Ovary (tissue), 9 donors: ENCODE results near the gene ESRRG. TPM values are rescaled to one million over a fixed set of nuclear protein-coding genes. Genes with fewer than 3 reads are reported as not detected.

ENCODE experiments used
- DNase-seq, 5 donors: peaks; one replicate each; pipeline ENCODE4 v3.0.0-alpha.2; 2019 to 2020
- H3K27ac ChIP-seq, 2 donors: fragments of 200-600 bp; one replicate each; pipeline versions ENCODE4 v1.5.1 to v1.8.0; 2019 to 2022
- H3K27me3 ChIP-seq: fragments of 200-600 bp; one replicate; pipeline ENCODE4 v1.8.0; 2022
- H3K36me3 ChIP-seq: fragments of 200-600 bp; sonication (generic); one replicate; pipeline ENCODE4 v1.5.1; 2019
- H3K4me1 ChIP-seq: one replicate; pipeline ENCODE4 v1.8.1; 2013; ENCODE audit warnings: mild to moderate bottlenecking, moderate library complexity; ENCODE audit not compliant: insufficient read depth
- H3K4me3 ChIP-seq: fragments of 200-600 bp; sonication (generic); one replicate; pipeline ENCODE4 v1.5.1; 2017
- H3K9me3 ChIP-seq, 2 donors: fragments of 200-600 bp in 1 of 2; sonication (generic) in 1 of 2; one replicate each; pipeline versions ENCODE4 v1.5.1 to v1.8.1; 2013 to 2019; ENCODE audit warnings: mild to moderate bottlenecking in 1 of 2, moderate library complexity in 1 of 2
- CTCF ChIP-seq, 3 donors: fragments of 450-650 bp in 2 of 3; fragments of 200-600 bp in 1 of 3; IDR thresholded peaks; one replicate each; pipeline versions ENCODE4 v1.5.1 to v1.8.0; 2016 to 2022; ENCODE audit warnings: antibody characterized with exemption in 3 of 3, mild to moderate bottlenecking in 1 of 3
- EP300 ChIP-seq: sonication (generic); formaldehyde crosslinking; IDR thresholded peaks from one replicate; pipeline ENCODE4 v1.6.1; 2017; ENCODE audit warnings: antibody characterized with exemption
- POLR2A ChIP-seq: fragments of 450-650 bp; IDR thresholded peaks from one replicate; pipeline ENCODE4 v1.6.1; 2017; ENCODE audit warnings: antibody characterized with exemption, mild to moderate bottlenecking, moderate library complexity
- WGBS, 3 donors: extraction: QIAGEN DNeasy Blood & Tissue Kit in 1 of 3; methylation state at CpG; one replicate each; pipeline versions ENCODE4 v1.1.5 to v1.1.7; 2013 to 2017; 5-methylcytosine and 5-hydroxymethylcytosine counted together
- intact Hi-C, 4 donors: fragments of 100-400 bp; cut with DNase I; formaldehyde crosslinking; loops; one replicate each; pipeline versions ENCODE4 v1.11.0 to v1.15.1; 2022 to 2023
- polyA plus RNA-seq, 2 donors: library from polyadenylated mRNA; stranded (reverse); fragments of 200-250 nt in 1 of 2; fragments of 350-450 nt in 1 of 2; fragmentation: Illumina TruSeq in 1 of 2; extraction: RNeasy Lipid Tissue Mini Kit (QIAGEN cat#74804) in 1 of 2; gene quantifications; one replicate each; pipeline ENCODE4 v1.2.3, GENCODE V29; 2013 to 2014
- total RNA-seq, 7 donors: library from RNA; depleted of rRNA in 2 of 7; stranded (reverse); fragments of >200 nt in 2 of 7; fragmentation: NEBNext Ultra II Directional in 3 of 7; extraction: Animal tissue kit (Norgen Biotek cat#: 25700) in 3 of 7; gene quantifications; one replicate each; pipeline versions ENCODE4 v1.1.0 to v1.2.4, GENCODE V29; 2016 to 2023
- donor health status: DM: no; HTN: no; CAD: no; lungs with moderate emphysema.
- donor health status: DM: no; HTN: no; CAD: no.
- donor health status: Bipolar disorder and iron deficiency.
- donor health status: DM: yes; HTN: yes; CAD: no.
- donor health status: DM: no; HTN: no; CAD: no.
- donor health status: DM: yes; HTN: yes; CAD: no.

Gene ESRRG
- total and polyA plus RNA-seq, 9 donors, result 0.07 to 3.2 (median 1.2) TPM

- DNase-seq, result no peak
- no peak for TF ChIP-seq POLR2A
- no peak for TF ChIP-seq CTCF (IDR thresholded peaks at IDR 0.05)
- TF ChIP-seq EP300, result no peak
- intact Hi-C loops, result no loop called here
- Histone ChIP-seq H3K4me1 (no peaks in the 10 kb centered on the region), H3K27me3 (no peaks in the 10 kb centered on the region), H3K36me3 (no peaks in the 10 kb centered on the region), H3K4me3 (no peak overlapping the region), H3K27ac (no peak overlapping the region), H3K9me3 (no peaks in the 10 kb centered on the region)
- 73 to 82% (median 77%) methylated on average over 3 of the region's 3 CpGs for WGBS, 3 donors
Measured at GRCh38 chr1:216662681-216663080, 60.5 kb downstream of the ESRRG start.

- 74 to 97% (median 84%) methylated on average over 1 of the region's 1 CpG for WGBS, 3 donors
- no peaks in the 10 kb centered on the region for H3K27me3 ChIP-seq
- DNase-seq, result no peak
- H3K4me3 ChIP-seq, result no peak overlapping the region
- intact Hi-C loops, result no loop called here
- no peak for TF ChIP-seq EP300
- no peaks in the 10 kb centered on the region for H3K9me3 ChIP-seq
- H3K4me1 ChIP-seq, result no peaks in the 10 kb centered on the region
- no peaks in the 10 kb centered on the region for H3K36me3 ChIP-seq
- H3K27ac ChIP-seq, result no peak overlapping the region
Measured at GRCh38 chr1:216660561-216660960, 62.7 kb downstream of the ESRRG start.

- Histone ChIP-seq H3K4me3 (no peak overlapping the region), H3K27ac (no peak overlapping the region), H3K27me3 (no peaks in the 10 kb centered on the region), H3K9me3 (no peaks in the 10 kb centered on the region), H3K4me1 (no peaks in the 10 kb centered on the region), H3K36me3 (no peaks in the 10 kb centered on the region)
- TF ChIP-seq CTCF (IDR thresholded peaks at IDR 0.05) (no peak), POLR2A (no peak), EP300 (no peak)
- intact Hi-C loops, result no loop called here
- WGBS, 3 donors, result 71 to 78% (median 76%) methylated on average over 4 of the region's 4 CpGs
- no peak for DNase-seq
Measured at GRCh38 chr1:216653001-216653400, 70.2 kb downstream of the ESRRG start.

- H3K27me3 ChIP-seq, result no peaks in the 10 kb centered on the region
- H3K4me1 ChIP-seq, result no peaks in the 10 kb centered on the region
- H3K27ac ChIP-seq, result no peak overlapping the region
- intact Hi-C loops, result no loop called here
- TF ChIP-seq POLR2A, result no peak
- no peak for TF ChIP-seq CTCF (IDR thresholded peaks at IDR 0.05)
- no peak for TF ChIP-seq EP300
- no peaks in the 10 kb centered on the region for H3K9me3 ChIP-seq
- DNase-seq, result no peak
- no peak overlapping the region for H3K4me3 ChIP-seq
- H3K36me3 ChIP-seq, result no peaks in the 10 kb centered on the region
- WGBS, 3 donors, result 59 to 67% (median 64%) methylated on average over 6 of the region's 6 CpGs
Measured at GRCh38 chr1:216651826-216652418, 71.3 kb downstream of the ESRRG start.

- no peaks in the 10 kb centered on the region for H3K27me3 ChIP-seq
- no peak overlapping the region for H3K27ac ChIP-seq
- H3K4me3 ChIP-seq, result no peak overlapping the region
- WGBS, 3 donors, result 81 to 97% (median 89%) methylated on average over 1 of the region's 1 CpG
- no peaks in the 10 kb centered on the region for H3K9me3 ChIP-seq
- no peaks in the 10 kb centered on the region for H3K4me1 ChIP-seq
- H3K36me3 ChIP-seq, result no peaks in the 10 kb centered on the region
- TF ChIP-seq CTCF (IDR thresholded peaks at IDR 0.05) (no peak), POLR2A (no peak), EP300 (no peak)
- no peak for DNase-seq
- intact Hi-C loops, result no loop called here
Measured at GRCh38 chr1:216643176-216643575, 80.1 kb downstream of the ESRRG start.
